GM12872 (cell line): Measurements from ENCODE around the gene AKAP8L.

Source experiments
- TF ChIP-seq, protein P1 (sequence below): IDR thresholded peaks from 3 replicates; pipeline ENCODE4 v1.5.1; 2011; ENCODE audit warnings: low read depth, mild to moderate bottlenecking, low read length, moderate library complexity; ENCODE audit not compliant: insufficient read depth

Gene AKAP8L

DNA sequence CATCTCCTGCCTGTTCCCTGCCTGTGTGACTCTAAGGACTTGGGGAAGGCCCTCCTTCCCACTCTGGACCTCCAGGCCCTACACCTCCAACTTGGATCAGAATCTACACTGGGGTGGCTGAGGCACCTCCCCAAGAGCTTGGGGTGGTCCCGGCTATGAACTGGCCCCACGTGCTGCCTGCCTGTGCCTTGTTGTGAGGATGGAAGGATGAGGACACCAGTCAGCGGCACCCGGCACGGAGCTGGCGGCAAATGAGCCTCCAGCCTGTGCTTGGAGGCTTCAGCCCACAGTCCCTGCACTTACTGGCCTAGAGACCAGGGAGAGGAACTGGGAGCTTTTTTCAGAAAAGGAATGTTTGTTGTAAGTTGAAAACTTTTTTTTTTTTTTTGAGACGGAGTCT lies 47.7 kb downstream of the AKAP8L start:
- TF ChIP-seq, protein P1, sequence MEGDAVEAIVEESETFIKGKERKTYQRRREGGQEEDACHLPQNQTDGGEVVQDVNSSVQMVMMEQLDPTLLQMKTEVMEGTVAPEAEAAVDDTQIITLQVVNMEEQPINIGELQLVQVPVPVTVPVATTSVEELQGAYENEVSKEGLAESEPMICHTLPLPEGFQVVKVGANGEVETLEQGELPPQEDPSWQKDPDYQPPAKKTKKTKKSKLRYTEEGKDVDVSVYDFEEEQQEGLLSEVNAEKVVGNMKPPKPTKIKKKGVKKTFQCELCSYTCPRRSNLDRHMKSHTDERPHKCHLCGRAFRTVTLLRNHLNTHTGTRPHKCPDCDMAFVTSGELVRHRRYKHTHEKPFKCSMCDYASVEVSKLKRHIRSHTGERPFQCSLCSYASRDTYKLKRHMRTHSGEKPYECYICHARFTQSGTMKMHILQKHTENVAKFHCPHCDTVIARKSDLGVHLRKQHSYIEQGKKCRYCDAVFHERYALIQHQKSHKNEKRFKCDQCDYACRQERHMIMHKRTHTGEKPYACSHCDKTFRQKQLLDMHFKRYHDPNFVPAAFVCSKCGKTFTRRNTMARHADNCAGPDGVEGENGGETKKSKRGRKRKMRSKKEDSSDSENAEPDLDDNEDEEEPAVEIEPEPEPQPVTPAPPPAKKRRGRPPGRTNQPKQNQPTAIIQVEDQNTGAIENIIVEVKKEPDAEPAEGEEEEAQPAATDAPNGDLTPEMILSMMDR, result no peak

DNA sequence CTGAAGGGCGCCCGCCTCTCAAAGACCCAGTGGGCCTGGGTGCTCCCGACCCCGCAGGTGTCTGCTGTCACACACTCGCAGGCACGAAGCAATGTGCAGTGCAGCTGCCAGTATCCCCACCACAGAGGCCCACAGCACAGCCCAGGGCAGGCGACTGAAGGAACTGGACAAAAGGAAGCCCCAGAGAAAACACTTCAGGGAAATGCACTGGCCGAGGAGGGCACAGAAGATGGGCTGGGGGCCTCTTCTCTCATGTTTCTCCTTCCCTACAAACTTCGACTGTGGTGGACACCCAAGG lies 49.2 kb downstream of the AKAP8L start:
- TF ChIP-seq, protein P1, result no peak

DNA sequence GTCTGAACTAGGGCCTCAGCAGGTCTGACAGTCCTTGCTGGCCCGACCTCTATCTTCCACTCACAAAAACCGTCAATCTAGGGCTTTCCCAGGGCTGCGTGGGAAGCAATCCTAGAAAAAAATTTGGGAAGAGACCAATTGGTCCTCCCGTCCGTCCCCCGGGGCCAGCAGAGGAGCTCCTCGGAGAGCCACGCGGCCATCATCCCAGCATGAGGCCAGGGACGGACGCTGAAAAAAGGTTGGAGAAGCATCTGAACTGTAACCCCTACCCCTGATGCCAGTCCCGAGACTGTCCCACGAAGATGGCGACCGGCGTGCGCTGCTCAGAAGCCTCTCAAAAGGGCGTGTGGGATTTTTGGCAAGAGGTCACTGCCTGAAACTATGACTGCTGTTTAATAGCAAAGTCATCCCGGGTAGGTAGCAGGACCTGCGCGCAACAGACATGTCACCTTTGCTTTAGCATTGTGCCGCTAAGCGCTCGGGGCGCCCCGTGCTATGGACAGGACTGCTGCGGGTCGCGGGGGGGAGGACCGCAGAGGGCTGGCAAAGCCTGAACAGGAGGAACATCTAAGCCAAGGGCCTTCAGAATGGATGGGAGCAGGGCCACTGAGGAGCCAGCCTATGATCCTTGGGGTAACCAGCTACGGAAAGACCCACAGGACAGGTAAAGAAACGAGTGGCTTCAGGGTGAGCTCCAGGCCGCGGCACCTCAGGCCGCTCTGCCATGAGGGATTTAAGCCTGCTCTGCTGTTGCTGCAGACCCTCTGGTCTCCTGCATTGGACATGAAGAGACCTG lies 49.8 kb downstream of the AKAP8L start:
- TF ChIP-seq, protein P1, result no peak

DNA sequence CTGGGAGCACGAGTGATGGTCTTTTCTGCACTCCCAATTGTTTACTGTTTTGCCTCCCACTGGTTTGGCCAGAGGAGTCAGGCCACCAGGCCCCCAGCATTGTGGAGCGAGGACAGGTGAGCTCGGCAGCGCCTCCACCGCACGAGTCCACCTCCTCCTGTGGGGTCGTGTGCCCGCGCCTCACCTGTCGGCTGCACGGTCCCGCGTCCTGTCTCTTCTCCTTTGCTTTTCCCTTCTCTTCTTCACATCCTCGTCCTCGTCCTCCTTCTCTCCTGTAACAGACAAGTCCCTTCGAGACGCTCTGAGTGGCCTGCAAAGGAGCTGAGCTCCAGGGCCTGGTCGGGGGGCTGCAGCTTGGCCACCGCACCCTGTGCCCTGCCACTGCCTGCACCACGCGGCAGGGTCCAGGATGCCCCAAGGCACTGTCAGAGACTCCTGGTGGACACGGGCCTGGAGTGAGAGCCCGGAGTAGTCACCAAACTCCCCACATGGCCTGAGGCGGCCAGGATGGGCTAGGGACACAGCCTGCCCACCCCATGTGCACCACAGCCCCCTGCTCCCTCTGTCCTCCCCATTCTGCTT lies 50.6 kb downstream of the AKAP8L start:
- TF ChIP-seq, protein P1, result no peak

DNA sequence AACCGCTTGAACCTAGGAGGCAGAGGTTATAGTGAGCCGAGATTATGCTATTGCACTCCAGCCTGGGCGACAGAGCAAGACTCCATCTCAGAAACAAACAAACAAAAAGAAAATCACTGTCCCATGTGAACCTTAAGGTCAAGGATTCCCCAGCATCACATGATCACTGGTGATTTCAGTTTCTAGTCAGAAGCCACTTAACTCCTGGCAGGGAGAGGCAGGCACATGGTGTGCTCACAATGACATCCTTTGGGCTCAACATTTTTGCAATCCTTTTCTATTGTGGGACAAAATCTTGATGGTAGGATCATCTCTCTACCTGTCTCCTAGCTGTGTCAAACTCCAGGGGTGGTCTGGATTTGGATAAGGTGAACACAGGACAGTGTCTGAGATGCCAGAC lies 51.3 kb downstream of the AKAP8L start:
- TF ChIP-seq, protein P1, result no peak

DNA sequence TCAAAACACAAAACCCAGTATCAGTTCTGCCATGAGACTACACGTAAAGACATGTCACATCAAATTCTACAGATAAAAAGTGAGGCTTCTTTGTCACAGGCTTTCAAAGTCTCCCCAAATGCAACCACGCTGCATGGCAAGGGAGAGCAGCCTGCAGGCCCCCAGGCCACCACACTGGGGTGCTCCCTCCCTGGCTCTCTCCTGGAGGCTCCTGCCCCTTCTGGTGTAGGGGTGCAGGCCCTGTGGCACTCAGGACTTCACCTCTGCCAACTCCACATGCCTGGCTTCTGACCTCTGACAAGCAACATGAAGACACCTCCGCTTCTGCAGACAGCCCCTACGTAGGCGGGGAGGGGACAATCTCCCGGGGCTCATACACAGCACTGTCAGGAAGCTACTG lies 53.5 kb downstream of the AKAP8L start:
- TF ChIP-seq, protein P1, result peak; percentile 20; the same call in 1 of the 3 replicates

DNA sequence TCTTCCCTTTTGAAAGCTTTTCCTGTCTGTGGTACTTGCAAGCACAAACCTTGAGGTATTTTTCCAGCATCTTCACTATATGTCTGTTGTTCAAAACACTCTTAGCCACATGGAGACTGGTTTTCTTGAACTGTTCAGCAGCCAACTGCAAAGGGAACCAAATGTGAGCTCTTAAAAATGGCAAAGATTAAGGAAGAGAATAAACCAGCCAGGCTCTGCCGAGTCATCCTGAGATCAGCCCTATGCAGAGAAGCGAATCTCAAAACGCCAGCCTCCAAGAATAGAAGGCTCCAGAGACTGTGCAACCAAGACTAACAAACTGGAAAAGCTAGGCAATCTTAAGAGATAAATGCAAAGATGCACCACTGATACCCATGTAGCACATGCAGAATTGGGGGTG lies 59.9 kb downstream of the AKAP8L start:
- TF ChIP-seq, protein P1, result no peak
